Measurements from ENCODE around the gene ADGRE2. TPM values are rescaled to one million over a fixed set of nuclear protein-coding genes. Genes with fewer than 3 reads are reported as not detected.
"Not testable (repeated sequence)": the region's sequence is repeated elsewhere in the genome, so short reads cannot be mapped to it uniquely, and the experiment has no call there.

Gene ADGRE2
- total RNA-seq, 1 donor from 2014 or later: 0.93 TPM

DNA sequence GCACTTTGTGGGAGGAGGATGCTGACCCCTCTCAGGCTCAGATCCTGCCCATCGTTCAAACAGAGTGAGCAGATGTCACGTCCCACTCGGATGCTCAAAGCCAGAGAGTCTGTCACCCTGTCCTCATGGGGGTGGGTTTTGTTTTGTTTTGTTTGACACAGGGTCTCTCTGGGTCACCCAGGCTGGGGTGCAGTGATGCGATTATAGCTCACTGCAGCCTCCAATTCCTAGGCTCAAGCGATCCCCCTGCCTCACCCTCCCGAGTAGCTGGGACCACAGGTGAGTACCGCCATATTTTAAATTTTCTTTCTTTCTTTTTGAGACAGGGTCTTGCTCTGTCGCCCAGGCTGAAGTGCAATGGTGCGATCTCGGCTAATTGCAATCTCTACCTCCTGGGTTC lies 4.0 kb downstream of the ADGRE2 start:
- Mint-ChIP-seq H3K4me3 (no peak overlapping the region), H3K4me1 (peaks cover 23% of the 10 kb centered on the region), H3K36me3 (ENCODE audit: low read depth) (no peaks in the 10 kb centered on the region), H3K27me3 (peaks cover 11% of the 10 kb centered on the region), H3K9me3 (no peaks in the 10 kb centered on the region), H3K27ac (no peak overlapping the region)
- DNase-seq: no peak
- intact Hi-C loops (cut with micrococcal nuclease): no loop called here
- ATAC-seq (ENCODE audit: low read depth): no peak
- TF ChIP-seq, protein P1, sequence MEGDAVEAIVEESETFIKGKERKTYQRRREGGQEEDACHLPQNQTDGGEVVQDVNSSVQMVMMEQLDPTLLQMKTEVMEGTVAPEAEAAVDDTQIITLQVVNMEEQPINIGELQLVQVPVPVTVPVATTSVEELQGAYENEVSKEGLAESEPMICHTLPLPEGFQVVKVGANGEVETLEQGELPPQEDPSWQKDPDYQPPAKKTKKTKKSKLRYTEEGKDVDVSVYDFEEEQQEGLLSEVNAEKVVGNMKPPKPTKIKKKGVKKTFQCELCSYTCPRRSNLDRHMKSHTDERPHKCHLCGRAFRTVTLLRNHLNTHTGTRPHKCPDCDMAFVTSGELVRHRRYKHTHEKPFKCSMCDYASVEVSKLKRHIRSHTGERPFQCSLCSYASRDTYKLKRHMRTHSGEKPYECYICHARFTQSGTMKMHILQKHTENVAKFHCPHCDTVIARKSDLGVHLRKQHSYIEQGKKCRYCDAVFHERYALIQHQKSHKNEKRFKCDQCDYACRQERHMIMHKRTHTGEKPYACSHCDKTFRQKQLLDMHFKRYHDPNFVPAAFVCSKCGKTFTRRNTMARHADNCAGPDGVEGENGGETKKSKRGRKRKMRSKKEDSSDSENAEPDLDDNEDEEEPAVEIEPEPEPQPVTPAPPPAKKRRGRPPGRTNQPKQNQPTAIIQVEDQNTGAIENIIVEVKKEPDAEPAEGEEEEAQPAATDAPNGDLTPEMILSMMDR (IDR thresholded peaks at IDR 0.05): no peak
- CTCF ChIA-PET: no interaction called here
- POLR2A ChIA-PET: interaction anchor here (0.7 kb wide), 1 partner anchor 1464 kb away, joined by 3 read pairs; no protein-coding TSS in a partner anchor

GRCh38 chr19:14773722-14774121 lies 4.6 kb downstream of the ADGRE2 start:
- H3K9me3 Mint-ChIP-seq; intact Hi-C loops (cut with micrococcal nuclease); ATAC-seq (ENCODE audit: low read depth); POLR2A ChIA-PET; H3K27ac Mint-ChIP-seq; H3K4me3 Mint-ChIP-seq; H3K27me3 Mint-ChIP-seq; CTCF ChIA-PET; DNase-seq; H3K36me3 Mint-ChIP-seq (ENCODE audit: low read depth): not testable (repeated sequence)
- peaks cover 23% of the 10 kb centered on the region for H3K4me1 Mint-ChIP-seq

DNA sequence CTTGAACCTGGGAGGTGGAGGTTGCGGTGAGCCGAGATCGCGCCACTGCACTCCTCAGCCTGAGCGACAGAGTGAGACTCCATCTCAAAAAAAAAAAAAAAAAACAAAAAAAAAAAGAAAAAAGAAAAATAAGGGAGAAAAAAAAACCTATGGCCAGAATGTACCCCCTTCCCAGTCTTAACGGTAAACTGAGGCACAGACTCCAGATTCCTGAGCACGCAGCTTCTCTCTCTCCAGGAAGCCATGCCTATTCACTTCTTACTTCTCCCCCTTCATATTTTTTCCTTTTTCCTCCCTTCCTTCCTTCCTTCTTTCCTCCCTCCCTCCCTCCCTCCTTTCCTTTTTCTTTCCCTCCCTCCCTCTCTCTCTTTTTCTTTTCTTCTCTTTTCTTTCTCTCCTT lies 5.4 kb downstream of the ADGRE2 start:
- intact Hi-C loops (cut with micrococcal nuclease): no loop called here
- Mint-ChIP-seq H3K36me3 (ENCODE audit: low read depth) (no peaks in the 10 kb centered on the region), H3K4me1 (peaks cover 23% of the 10 kb centered on the region), H3K9me3 (no peaks in the 10 kb centered on the region), H3K27me3 (peaks cover 8% of the 10 kb centered on the region), H3K27ac (no peak overlapping the region), H3K4me3 (no peak overlapping the region)
- ATAC-seq (ENCODE audit: low read depth): no peak
- no peak for DNase-seq
- POLR2A ChIA-PET: no interaction called here
- TF ChIP-seq, protein P1 (IDR thresholded peaks at IDR 0.05): no peak
- CTCF ChIA-PET: no interaction called here

- CTCF ChIA-PET: no interaction called here
- Mint-ChIP-seq H3K4me1 (peaks cover 20% of the 10 kb centered on the region), H3K36me3 (ENCODE audit: low read depth) (no peaks in the 10 kb centered on the region), H3K27me3 (peaks cover 8% of the 10 kb centered on the region), H3K27ac (no peak overlapping the region), H3K4me3 (no peak overlapping the region), H3K9me3 (no peaks in the 10 kb centered on the region)
- ATAC-seq (ENCODE audit: low read depth) (no peak), DNase-seq (no peak)
- intact Hi-C loops (cut with micrococcal nuclease): no loop called here
- TF ChIP-seq, protein P1 (IDR thresholded peaks at IDR 0.05): no peak
- POLR2A ChIA-PET: no interaction called here
Observed at GRCh38 chr19:14772467-14772866, 5.9 kb downstream of the ADGRE2 start.

GRCh38 chr19:14770944-14771839 lies 7.2 kb downstream of the ADGRE2 start:
- TF ChIP-seq, protein P1 (IDR thresholded peaks at IDR 0.05): no peak
- no peak for DNase-seq
- no peak overlapping the region for H3K27ac Mint-ChIP-seq
- POLR2A ChIA-PET: no interaction called here
- intact Hi-C loops (cut with micrococcal nuclease): no loop called here
- H3K27me3 Mint-ChIP-seq: peaks cover 8% of the 10 kb centered on the region
- no peak overlapping the region for H3K4me3 Mint-ChIP-seq
- CTCF ChIA-PET: no interaction called here
- no peaks in the 10 kb centered on the region for H3K9me3 Mint-ChIP-seq
- ATAC-seq (ENCODE audit: low read depth): no peak
- peaks cover 12% of the 10 kb centered on the region for H3K4me1 Mint-ChIP-seq
- no peaks in the 10 kb centered on the region for H3K36me3 Mint-ChIP-seq (ENCODE audit: low read depth)

Data from activated B cell treated with CpG ODN at 0.5 μM for 24 hours (primary cell).